ENCODE measurements around the gene KRTAP5-10. TPM values are rescaled to one million over a fixed set of nuclear protein-coding genes. Genes with fewer than 3 reads are reported as not detected.

KRTAP5-10 gene, protein sequence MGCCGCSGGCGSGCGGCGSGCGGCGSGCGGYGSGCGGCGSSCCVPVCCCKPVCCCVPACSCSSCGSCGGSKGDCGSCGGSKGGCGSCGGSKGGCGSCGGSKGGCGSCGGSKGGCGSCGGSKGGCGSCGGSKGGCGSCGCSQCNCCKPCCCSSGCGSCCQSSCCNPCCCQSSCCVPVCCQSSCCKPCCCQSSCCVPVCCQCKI
- total RNA-seq (not detected in 2 replicates), polyA plus RNA-seq (not detected in 2 replicates), polyA minus RNA-seq (ENCODE audit: low replicate concordance) (not detected in 2 replicates)
- polyA plus RNA-seq (2012), result not detected in 2 replicates

- H2AFZ ChIP-seq (ENCODE audit: low read length), result no peak within 1 kb of the TSS
- no peaks in the 10 kb centered on the region for H3K79me2 ChIP-seq (ENCODE audit: control insufficient read depth, insufficient read depth, low read length)
- H3K36me3 ChIP-seq (ENCODE audit: control insufficient read depth, insufficient read depth, low read length), result no peaks in the 10 kb centered on the region
- H3K9ac ChIP-seq (ENCODE audit: insufficient read depth, low read length), result no peak within 1 kb of the TSS
- H3K4me3 ChIP-seq (replicated peaks in 1 of 4; ENCODE audit: control extremely low read depth in 1 of 4, insufficient read depth in 1 of 4, low read depth in 3 of 4, low read length in 4 of 4), result no peak within 1 kb of the TSS
- H3K27me3 ChIP-seq (ENCODE audit: control insufficient read depth, insufficient read depth, low read length), result no peaks in the 10 kb centered on the region
- no peaks in the 10 kb centered on the region for H3K9me3 ChIP-seq (ENCODE audit: control insufficient read depth, insufficient read depth, low read depth, low read length)
- no peak within 1 kb of the TSS for H3K4me2 ChIP-seq (ENCODE audit: extremely low read depth, insufficient read depth, low read length)
- DNase-seq (ENCODE audit: low read depth in 2 of 2), result no peak
- no peaks in the 10 kb centered on the region for H3K4me1 ChIP-seq (ENCODE audit: control insufficient read depth, extremely low read depth, insufficient read depth, low read length)
- no peak for TF ChIP-seq EZH2 (IDR thresholded peaks at IDR 0.05; ENCODE audit: low read length, missing control alignments)
- TF ChIP-seq, protein P1, sequence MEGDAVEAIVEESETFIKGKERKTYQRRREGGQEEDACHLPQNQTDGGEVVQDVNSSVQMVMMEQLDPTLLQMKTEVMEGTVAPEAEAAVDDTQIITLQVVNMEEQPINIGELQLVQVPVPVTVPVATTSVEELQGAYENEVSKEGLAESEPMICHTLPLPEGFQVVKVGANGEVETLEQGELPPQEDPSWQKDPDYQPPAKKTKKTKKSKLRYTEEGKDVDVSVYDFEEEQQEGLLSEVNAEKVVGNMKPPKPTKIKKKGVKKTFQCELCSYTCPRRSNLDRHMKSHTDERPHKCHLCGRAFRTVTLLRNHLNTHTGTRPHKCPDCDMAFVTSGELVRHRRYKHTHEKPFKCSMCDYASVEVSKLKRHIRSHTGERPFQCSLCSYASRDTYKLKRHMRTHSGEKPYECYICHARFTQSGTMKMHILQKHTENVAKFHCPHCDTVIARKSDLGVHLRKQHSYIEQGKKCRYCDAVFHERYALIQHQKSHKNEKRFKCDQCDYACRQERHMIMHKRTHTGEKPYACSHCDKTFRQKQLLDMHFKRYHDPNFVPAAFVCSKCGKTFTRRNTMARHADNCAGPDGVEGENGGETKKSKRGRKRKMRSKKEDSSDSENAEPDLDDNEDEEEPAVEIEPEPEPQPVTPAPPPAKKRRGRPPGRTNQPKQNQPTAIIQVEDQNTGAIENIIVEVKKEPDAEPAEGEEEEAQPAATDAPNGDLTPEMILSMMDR (conservative IDR thresholded peaks at IDR 0.05 in 1 of 2, IDR thresholded peaks at IDR 0.05 in 1 of 2; ENCODE audit: low read depth in 1 of 2, low read length in 2 of 2), result no peak
- H3K27ac ChIP-seq (ENCODE audit: insufficient read depth, low read length), result no peak within 1 kb of the TSS
- no peaks in the 10 kb centered on the region for H4K20me1 ChIP-seq (ENCODE audit: control insufficient read depth, extremely low read depth, insufficient read depth, low read length)
These were observed at the start of gene KRTAP5-10 for GRCh38 chr11:71565263-71565662. KRTAP5-10 (plus strand) TSS chr11:71565563; CDS start chr11:71565588, 25 bp downstream.

DNA sequence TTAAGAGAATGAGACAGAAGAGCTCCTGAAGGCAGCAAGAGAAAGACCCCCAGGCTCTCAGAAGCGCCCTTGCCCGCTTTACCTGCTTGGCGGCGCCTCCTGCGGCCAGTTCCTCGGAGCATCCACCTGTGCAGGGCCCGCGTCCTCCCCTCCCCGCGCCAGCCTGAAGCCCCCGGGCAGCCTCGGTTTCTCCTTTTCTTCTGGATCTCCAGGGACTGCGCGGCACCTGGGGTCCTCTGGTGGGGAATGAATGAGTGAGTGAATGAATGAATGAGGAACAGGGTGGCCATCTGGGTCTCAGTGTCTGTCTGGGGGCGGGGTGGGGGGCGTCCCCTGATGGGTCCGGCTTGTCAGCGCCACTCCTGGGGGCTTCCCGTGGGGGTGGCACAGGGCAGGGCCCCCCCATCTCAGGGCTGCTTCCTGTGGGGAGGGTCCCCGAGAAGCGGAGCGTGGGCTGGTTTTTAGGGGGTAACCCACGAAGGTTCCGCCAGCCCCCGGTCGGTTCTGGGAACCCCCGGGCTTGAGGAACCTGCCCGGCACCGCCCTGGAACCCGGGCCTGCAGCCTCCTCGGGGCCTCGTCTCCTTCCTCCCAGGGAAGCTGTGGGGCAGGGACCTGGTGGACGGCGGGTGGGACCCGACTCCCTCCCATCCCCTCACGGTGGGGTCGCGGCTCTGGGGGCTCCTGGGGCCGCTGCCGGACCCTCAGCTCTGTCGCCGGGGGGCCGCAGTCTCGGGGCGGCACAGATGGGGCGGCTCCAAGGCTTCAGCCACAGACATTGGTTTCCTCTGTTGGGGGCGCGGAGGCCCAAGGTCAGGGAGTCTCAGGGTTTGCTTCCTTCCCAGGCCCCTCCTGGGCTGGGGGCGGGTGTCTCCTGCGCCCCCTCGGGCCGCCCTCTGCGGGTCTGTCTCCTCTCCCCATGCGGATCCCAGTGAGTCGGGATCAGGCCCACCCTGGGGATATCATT lies 46.6 kb upstream of the KRTAP5-10 start:
- Histone ChIP-seq H3K27ac (ENCODE audit: insufficient read depth, low read length) (no peak overlapping the region), H3K4me1 (ENCODE audit: control insufficient read depth, extremely low read depth, insufficient read depth, low read length) (no peaks in the 10 kb centered on the region)

More for the DNA sequence above, 46.6 kb upstream of the KRTAP5-10 start:
- Histone ChIP-seq H3K4me3 (replicated peaks in 1 of 4; ENCODE audit: control extremely low read depth in 1 of 4, insufficient read depth in 1 of 4, low read depth in 3 of 4, low read length in 4 of 4) (no peak overlapping the region), H2AFZ (ENCODE audit: low read length) (no peak overlapping the region), H3K79me2 (ENCODE audit: control insufficient read depth, insufficient read depth, low read length) (no peaks in the 10 kb centered on the region), H4K20me1 (ENCODE audit: control insufficient read depth, extremely low read depth, insufficient read depth, low read length) (no peaks in the 10 kb centered on the region), H3K9ac (ENCODE audit: insufficient read depth, low read length) (no peak overlapping the region), H3K4me2 (ENCODE audit: extremely low read depth, insufficient read depth, low read length) (no peak overlapping the region), H3K9me3 (ENCODE audit: control insufficient read depth, insufficient read depth, low read depth, low read length) (no peaks in the 10 kb centered on the region), H3K27me3 (ENCODE audit: control insufficient read depth, insufficient read depth, low read length) (no peaks in the 10 kb centered on the region), H3K36me3 (ENCODE audit: control insufficient read depth, insufficient read depth, low read length) (no peaks in the 10 kb centered on the region)
- TF ChIP-seq EZH2 (IDR thresholded peaks at IDR 0.05; ENCODE audit: low read length, missing control alignments), result no peak
- TF ChIP-seq, protein P1 (conservative IDR thresholded peaks at IDR 0.05 in 1 of 2, IDR thresholded peaks at IDR 0.05 in 1 of 2; ENCODE audit: low read depth in 1 of 2, low read length in 2 of 2), result no peak
- DNase-seq (ENCODE audit: low read depth in 2 of 2), result no peak

All from fibroblast of lung (primary cell).